Esophagus squamous epithelium (tissue), 4 donors: ENCODE results near the gene NDUFV1.

Experiments
- CTCF ChIP-seq, 6 experiments: fragments of 450-650 bp in 4 of 6; fragments of 200-600 bp in 2 of 6; sonication (generic) in 2 of 6; IDR thresholded peaks; one replicate each; pipeline ENCODE4 v1.5.1; 2016 to 2019; ENCODE audit warnings: antibody characterized with exemption in 6 of 6, mild to moderate bottlenecking in 4 of 6, moderate library complexity in 4 of 6
- POLR2A ChIP-seq, 4 donors: fragments of 450-650 bp; IDR thresholded peaks; one replicate each; pipeline ENCODE4 v1.6.1; 2017; ENCODE audit warnings: antibody characterized with exemption in 4 of 4, mild to moderate bottlenecking in 4 of 4, moderate library complexity in 3 of 4

GRCh38 chr11:67608486-67608885 lies 1.8 kb downstream of the NDUFV1 start:
- no peak for TF ChIP-seq CTCF (IDR thresholded peaks at IDR 0.05)
- TF ChIP-seq POLR2A (IDR thresholded peaks at IDR 0.05), result no peak
